Activated T-cell treated with anti-CD3 and anti-CD28 coated beads, Interleukin-2, amount 50 U/mL, for 72 hours (primary cell): ENCODE results near the gene PLA2G7. TPM values are rescaled to one million over a fixed set of nuclear protein-coding genes. Genes with fewer than 3 reads are reported as not detected.

Experiments
- ATAC-seq, 2 donors: fragments of 150-1000 bp; cut with Tn5 transposase; replicated peaks in 1 of 2; 2 replicates each; pipeline ENCODE4 v1.10.0; 2021; ENCODE audit warnings: moderate library complexity in 2 of 2, mild to moderate bottlenecking in 1 of 2
- DNase-seq, 2 donors: peaks; one replicate each; pipeline ENCODE4 v3.0.0; 2021 to 2022; ENCODE audit warnings: mixed read lengths in 1 of 2
- H3K27ac Mint-ChIP-seq: one replicate; pipeline ENCODE4 v1.8.0; 2022; ENCODE audit warnings: mild to moderate bottlenecking, moderate library complexity, mixed read lengths
- H3K27me3 Mint-ChIP-seq: one replicate; pipeline ENCODE4 v1.8.0; 2022; ENCODE audit warnings: low read depth, mixed read lengths
- H3K36me3 Mint-ChIP-seq, 2 donors: one replicate each; pipeline ENCODE4 v1.8.0; 2022; ENCODE audit warnings: mixed read lengths in 2 of 2, mild to moderate bottlenecking in 1 of 2; ENCODE audit not compliant: insufficient read depth in 2 of 2
- H3K4me1 Mint-ChIP-seq: one replicate; pipeline ENCODE4 v1.8.0; 2022; ENCODE audit warnings: low read depth, mixed read lengths
- H3K4me3 Mint-ChIP-seq, 2 donors: one replicate each; pipeline ENCODE4 v1.8.0; 2022; ENCODE audit warnings: mild to moderate bottlenecking in 2 of 2, mixed read lengths in 2 of 2, moderate library complexity in 2 of 2
- H3K9me3 Mint-ChIP-seq, 2 donors: one replicate each; pipeline ENCODE4 v1.8.0; 2022; ENCODE audit warnings: mixed read lengths in 2 of 2
- total RNA-seq, 2 donors: library from RNA; stranded (reverse); gene quantifications; one replicate each; pipeline ENCODE4 v1.2.3, GENCODE V29; 2022

Gene PLA2G7
- total RNA-seq, 2 donors from 2014 or later, result not detected

DNA sequence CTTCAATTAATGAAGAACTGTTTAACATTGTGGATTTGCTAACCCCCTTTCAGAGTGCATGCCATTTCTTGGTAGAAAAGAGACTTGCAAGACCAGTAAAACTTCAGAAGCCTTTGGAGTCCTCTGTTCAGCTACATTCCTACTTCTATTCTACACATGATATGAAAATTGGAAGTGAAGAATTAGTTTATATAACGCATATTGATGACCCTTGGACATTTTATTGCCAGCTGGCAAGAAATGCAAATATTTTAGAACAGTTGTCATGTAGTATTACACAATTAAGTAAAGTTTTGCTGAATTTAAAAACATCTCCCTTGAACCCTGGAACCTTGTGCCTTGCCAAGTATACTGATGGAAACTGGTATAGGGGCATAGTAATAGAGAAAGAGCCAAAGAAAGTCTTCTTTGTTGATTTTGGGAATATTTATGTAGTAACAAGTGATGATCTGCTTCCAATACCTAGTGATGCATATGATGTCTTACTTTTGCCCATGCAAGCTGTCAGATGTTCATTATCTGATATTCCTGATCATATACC is 44.2 kb downstream of the PLA2G7 start:
- H3K4me3 Mint-ChIP-seq, result no peak overlapping the region
- no peak for DNase-seq
- no peaks in the 10 kb centered on the region for H3K36me3 Mint-ChIP-seq
- peaks cover 26% of the 10 kb centered on the region for H3K27me3 Mint-ChIP-seq
- no peaks in the 10 kb centered on the region for H3K4me1 Mint-ChIP-seq
- ATAC-seq, result no peak
- H3K27ac Mint-ChIP-seq, result no peak overlapping the region
- no peaks in the 10 kb centered on the region for H3K9me3 Mint-ChIP-seq

DNA sequence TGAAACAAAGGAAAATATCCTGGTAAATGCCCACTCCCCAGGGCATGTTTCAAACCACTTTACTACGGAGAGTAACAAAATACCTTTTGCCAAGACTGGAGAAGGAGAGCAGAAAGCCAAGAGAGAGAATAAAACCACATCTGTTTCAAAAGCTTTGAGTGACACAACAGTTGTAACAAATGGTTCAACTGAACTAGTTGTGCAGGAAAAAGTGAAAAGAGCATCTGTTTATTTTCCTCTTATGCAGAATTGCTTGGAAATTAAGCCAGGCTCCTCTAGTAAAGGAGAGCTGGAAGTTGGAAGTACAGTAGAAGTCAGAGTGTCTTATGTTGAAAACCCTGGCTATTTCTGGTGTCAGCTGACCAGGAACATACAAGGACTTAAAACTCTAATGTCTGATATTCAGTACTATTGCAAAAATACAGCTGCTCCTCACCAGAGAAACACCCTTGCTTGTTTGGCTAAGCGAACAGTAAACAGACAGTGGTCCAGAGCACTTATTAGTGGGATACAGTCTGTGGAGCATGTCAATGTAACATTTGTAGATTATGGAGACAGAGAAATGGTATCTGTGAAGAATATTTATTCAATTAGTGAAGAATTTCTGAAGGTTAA is 44.9 kb downstream of the PLA2G7 start:
- no peak overlapping the region for H3K27ac Mint-ChIP-seq
- H3K9me3 Mint-ChIP-seq, result no peaks in the 10 kb centered on the region
- no peaks in the 10 kb centered on the region for H3K4me1 Mint-ChIP-seq
- ATAC-seq (no peak), DNase-seq (no peak)
- no peaks in the 10 kb centered on the region for H3K36me3 Mint-ChIP-seq
- peaks cover 26% of the 10 kb centered on the region for H3K27me3 Mint-ChIP-seq
- H3K4me3 Mint-ChIP-seq, result no peak overlapping the region

DNA sequence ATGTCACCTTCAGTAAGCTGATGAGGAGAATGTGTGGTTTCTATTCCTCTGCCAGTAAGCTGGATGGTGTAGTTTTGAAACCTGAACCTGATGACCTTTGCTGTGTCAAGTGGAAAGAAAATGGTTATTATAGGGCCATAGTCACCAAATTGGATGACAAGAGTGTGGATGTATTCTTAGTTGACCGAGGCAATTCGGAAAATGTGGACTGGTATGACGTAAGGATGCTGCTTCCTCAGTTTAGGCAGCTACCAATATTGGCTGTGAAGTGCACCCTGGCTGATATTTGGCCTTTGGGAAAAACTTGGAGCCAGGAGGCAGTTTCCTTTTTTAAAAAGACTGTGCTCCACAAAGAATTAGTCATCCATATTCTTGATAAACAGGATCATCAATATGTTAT is 45.5 kb downstream of the PLA2G7 start:
- no peaks in the 10 kb centered on the region for H3K9me3 Mint-ChIP-seq
- no peaks in the 10 kb centered on the region for H3K36me3 Mint-ChIP-seq
- peaks cover 26% of the 10 kb centered on the region for H3K27me3 Mint-ChIP-seq
- no peak for ATAC-seq
- no peak for DNase-seq
- H3K4me1 Mint-ChIP-seq, result no peaks in the 10 kb centered on the region
- no peak overlapping the region for H3K27ac Mint-ChIP-seq
- no peak overlapping the region for H3K4me3 Mint-ChIP-seq

DNA sequence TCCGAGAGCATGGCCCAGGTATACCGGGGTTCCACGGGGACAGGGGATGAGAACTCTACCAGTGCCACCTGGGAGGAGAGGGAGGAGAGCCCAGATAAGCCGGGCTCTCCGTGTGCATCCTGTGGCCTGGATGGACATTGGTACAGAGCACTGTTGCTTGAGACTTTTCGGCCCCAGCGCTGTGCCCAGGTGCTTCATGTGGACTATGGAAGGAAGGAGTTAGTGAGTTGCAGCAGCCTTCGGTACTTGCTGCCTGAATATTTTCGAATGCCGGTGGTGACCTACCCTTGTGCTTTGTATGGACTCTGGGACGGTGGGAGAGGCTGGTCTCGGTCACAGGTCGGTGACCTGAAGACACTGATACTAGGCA is 46.2 kb downstream of the PLA2G7 start:
- no peak overlapping the region for H3K27ac Mint-ChIP-seq
- no peaks in the 10 kb centered on the region for H3K9me3 Mint-ChIP-seq
- peaks cover 25% of the 10 kb centered on the region for H3K27me3 Mint-ChIP-seq
- H3K4me3 Mint-ChIP-seq, result no peak overlapping the region
- H3K36me3 Mint-ChIP-seq, result no peaks in the 10 kb centered on the region
- no peaks in the 10 kb centered on the region for H3K4me1 Mint-ChIP-seq
- DNase-seq (no peak), ATAC-seq (no peak)

DNA sequence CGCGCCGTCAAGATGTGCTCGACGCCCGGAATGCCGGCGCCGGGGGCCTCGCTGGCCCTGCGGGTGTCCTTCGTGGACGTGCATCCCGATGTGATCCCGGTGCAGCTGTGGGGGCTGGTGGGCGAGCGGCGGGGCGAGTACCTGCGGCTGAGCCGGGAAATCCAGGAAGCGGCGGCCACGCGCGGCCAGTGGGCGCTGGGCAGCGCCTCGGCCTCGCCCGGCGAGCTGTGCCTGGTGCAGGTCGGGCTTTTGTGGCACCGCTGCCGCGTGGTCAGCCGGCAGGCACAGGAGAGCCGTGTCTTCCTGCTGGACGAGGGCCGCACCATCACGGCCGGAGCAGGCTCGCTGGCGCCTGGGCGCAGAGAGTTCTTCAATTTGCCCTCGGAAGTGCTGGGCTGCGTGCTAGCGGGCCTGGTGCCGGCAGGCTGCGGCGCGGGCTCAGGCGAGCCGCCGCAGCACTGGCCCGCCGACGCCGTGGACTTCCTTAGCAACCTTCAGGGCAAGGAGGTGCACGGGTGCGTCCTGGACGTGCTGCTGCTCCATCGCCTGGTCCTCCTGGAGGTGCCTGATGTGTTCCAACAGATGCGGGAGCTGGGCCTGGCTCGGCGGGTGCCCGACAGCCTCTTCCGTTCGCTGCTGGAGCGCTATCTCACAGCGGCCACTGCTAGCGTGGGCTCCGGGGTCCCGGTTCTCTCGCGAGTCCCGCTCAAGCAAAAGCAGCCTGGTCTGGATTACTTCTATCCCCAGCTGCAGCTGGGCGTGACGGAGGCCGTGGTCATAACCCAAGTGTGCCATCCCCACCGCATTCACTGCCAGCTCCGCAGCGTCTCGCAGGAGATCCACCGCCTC is 46.8 kb downstream of the PLA2G7 start:
- H3K4me1 Mint-ChIP-seq, result no peaks in the 10 kb centered on the region
- H3K27ac Mint-ChIP-seq, result no peak overlapping the region
- no peak for ATAC-seq
- H3K36me3 Mint-ChIP-seq, result no peaks in the 10 kb centered on the region
- H3K27me3 Mint-ChIP-seq, result peaks cover 20% of the 10 kb centered on the region
- no peak for DNase-seq
- H3K4me3 Mint-ChIP-seq, result no peak overlapping the region
- no peaks in the 10 kb centered on the region for H3K9me3 Mint-ChIP-seq

DNA sequence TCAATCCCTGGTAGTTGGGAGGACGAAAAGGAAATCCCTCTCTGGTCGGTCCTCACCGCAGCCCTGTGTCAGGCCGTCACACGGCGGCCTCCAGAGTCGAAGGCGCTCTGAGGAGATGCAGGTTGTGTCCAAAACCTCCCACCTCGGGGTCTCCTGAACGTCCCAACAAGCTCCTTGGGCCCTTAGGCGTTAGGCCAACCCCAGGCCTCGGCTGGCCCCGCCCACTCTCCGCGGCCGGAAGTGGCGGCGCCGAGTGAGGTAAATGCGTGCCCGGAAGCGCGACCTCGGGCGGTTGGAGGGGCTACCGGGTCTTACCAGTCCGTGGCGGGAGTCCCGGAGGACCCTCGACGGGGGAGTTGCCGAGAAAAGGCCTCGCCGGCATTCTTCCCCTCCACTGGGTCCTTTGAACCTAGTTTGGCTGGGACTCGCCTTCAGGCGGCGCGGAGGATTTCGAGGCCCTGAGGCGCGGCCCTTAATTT is 47.5 kb downstream of the PLA2G7 start, which contains the start of gene TDRD6:
TDRD6 (plus strand) TSS at position 267 of the 479 bp plus-strand sequence. CDS start 244 bp downstream, outside the sequence.
- Mint-ChIP-seq H3K27ac (no peak within 1 kb of the TSS), H3K4me3 (no peak within 1 kb of the TSS), H3K4me1 (no peaks in the 10 kb centered on the region), H3K36me3 (no peaks in the 10 kb centered on the region), H3K9me3 (no peaks in the 10 kb centered on the region), H3K27me3 (peaks cover 20% of the 10 kb centered on the region)
- ATAC-seq (no peak), DNase-seq (no peak)

DNA sequence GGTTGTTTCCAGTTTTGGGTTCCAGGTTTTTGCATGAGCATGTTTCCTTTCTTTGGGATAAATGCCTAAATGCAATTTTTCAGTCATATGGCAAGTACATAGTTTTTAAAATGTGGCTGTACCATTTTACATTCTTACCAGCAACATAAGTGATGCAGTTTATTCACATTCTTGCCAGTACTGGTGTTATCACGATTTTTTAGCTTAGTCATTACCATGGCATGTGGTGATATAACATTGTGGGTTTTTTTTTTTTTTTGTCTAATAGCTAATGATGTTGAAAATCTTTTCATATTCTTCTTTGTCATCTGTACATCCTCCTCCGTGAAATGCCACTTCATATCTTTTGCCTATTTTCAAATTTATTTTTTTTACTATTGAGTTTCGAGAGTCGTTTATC is 50.4 kb downstream of the PLA2G7 start:
- ATAC-seq (no peak), DNase-seq (no peak)
- Mint-ChIP-seq H3K4me3 (no peak overlapping the region), H3K27ac (no peak overlapping the region), H3K9me3 (no peaks in the 10 kb centered on the region), H3K36me3 (no peaks in the 10 kb centered on the region), H3K4me1 (no peaks in the 10 kb centered on the region), H3K27me3 (peaks cover 23% of the 10 kb centered on the region)

DNA sequence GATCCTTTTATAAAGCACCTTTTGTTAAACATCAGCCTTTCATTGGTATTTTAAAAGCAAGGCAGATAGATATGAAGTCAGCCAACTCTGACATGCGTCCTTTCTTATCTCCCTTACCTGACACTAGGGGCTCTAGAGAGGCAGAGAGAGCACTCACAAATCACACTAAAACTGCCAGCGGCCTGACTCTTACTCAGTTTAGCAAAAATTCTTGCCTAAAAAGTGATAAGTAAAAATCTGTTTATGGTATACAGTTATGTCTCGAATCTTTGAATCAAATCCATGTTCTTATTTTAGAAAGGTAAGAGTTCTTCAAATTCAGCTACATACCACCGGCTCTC is 57.9 kb downstream of the PLA2G7 start:
- no peak overlapping the region for H3K4me3 Mint-ChIP-seq
- no peak for ATAC-seq
- peaks cover 17% of the 10 kb centered on the region for H3K27me3 Mint-ChIP-seq
- no peaks in the 10 kb centered on the region for H3K9me3 Mint-ChIP-seq
- no peaks in the 10 kb centered on the region for H3K36me3 Mint-ChIP-seq
- H3K4me1 Mint-ChIP-seq, result no peaks in the 10 kb centered on the region
- no peak overlapping the region for H3K27ac Mint-ChIP-seq
- no peak for DNase-seq

DNA sequence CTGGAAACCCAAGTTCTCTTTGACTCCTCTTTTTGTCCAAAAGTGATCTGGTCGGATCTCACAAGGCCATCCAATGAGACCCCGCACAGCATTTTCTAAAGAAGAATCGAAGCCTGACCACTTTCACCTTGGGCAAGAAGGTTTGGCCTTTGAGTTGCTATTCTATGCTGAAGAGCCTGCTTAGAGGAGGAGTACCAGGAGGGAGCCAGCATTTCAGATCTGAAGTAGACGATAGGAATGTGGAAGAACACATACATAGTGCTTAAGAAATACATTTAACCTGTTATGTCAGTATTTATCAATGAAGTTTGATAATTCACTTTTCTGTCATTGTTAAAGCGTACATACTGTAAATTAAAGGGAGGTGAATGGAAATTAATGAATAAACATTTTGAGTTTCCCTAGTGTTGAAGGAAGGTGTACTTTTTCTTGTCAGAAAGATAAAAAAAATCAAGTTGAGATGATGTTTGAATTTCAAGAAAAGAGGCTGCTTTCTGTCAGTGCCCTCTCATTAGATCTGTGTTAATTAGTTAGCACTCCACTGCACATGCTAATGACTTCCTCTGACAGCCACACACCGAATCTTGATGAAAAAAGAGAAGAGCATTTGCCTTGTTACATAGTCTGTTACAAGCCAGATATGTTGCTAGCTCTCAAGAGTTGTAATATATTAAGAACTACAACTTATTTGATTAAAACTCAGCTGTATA is 58.4 kb downstream of the PLA2G7 start:
- H3K27ac Mint-ChIP-seq, result no peak overlapping the region
- H3K27me3 Mint-ChIP-seq, result peaks cover 14% of the 10 kb centered on the region
- H3K36me3 Mint-ChIP-seq, result no peaks in the 10 kb centered on the region
- ATAC-seq (no peak), DNase-seq (no peak)
- H3K4me3 Mint-ChIP-seq, result no peak overlapping the region
- H3K4me1 Mint-ChIP-seq, result no peaks in the 10 kb centered on the region
- no peaks in the 10 kb centered on the region for H3K9me3 Mint-ChIP-seq

DNA sequence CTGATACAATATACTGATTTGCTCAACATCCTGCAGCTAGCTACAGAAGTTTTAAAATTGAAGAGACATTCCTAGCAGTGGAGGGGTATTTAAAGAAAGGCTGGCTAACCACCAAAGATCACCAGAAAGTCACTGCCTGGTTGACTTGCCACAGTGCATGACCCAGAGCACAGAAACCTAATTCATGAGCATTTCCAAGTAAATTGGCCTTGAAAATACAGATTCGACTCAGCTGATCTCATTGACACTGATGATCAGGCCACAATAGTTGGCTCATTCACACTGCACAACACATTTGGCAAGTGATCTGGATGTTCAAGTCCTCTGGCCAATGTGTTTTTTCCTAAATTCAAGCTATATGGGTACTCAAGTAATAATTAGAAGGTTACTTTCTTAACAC is 60.8 kb downstream of the PLA2G7 start:
- Mint-ChIP-seq H3K27ac (no peak overlapping the region), H3K36me3 (no peaks in the 10 kb centered on the region), H3K27me3 (no peaks in the 10 kb centered on the region), H3K9me3 (no peaks in the 10 kb centered on the region), H3K4me3 (no peak overlapping the region), H3K4me1 (no peaks in the 10 kb centered on the region)
- ATAC-seq, result no peak
- DNase-seq, result no peak

DNA sequence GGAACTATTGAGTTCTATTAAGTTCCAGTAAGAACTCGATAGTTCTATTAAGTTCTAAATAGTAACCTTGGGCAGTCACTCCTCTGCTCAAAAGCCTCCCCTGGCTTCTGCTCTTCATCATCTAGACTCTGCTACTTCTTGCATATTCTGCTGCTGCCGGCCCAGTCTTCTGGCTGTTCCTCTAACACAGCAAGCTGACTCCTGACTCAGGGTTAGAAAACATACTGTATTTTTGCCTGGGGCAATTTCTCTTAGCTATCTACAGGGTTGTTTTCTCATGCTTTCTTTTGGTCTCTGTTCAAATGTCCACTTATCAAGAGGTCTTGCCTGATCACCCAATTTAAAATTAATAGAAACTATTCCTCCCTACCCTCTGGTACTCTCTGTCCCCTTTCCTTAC is 67.8 kb downstream of the PLA2G7 start:
- ATAC-seq (no peak), DNase-seq (no peak)
- Mint-ChIP-seq H3K4me3 (no peak overlapping the region), H3K27ac (no peak overlapping the region), H3K27me3 (peaks cover 6% of the 10 kb centered on the region), H3K4me1 (no peaks in the 10 kb centered on the region), H3K9me3 (no peaks in the 10 kb centered on the region), H3K36me3 (no peaks in the 10 kb centered on the region)

DNA sequence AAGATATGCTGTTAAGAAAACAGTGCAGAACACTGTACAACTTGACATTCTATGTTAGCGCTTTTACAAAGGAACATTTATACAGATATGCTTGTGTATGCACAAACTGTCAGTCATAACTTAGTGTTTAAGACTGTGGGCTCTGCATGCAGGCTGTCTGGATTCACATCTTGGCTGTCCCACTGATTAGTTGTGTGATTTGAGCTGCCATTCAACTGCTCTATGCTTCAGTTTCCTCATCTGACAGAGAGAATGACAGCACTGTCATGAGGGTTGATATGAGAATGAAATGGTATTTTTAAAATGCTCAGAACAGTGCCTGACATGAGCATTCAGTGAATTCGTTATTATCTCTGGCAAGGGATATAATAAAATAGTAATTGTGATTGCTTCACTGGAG is 73.7 kb downstream of the PLA2G7 start:
- DNase-seq (no peak), ATAC-seq (no peak)
- H3K36me3 Mint-ChIP-seq, result no peaks in the 10 kb centered on the region
- H3K4me1 Mint-ChIP-seq, result no peaks in the 10 kb centered on the region
- H3K27me3 Mint-ChIP-seq, result no peaks in the 10 kb centered on the region
- H3K4me3 Mint-ChIP-seq, result no peak overlapping the region
- no peaks in the 10 kb centered on the region for H3K9me3 Mint-ChIP-seq
- H3K27ac Mint-ChIP-seq, result no peak overlapping the region

DNA sequence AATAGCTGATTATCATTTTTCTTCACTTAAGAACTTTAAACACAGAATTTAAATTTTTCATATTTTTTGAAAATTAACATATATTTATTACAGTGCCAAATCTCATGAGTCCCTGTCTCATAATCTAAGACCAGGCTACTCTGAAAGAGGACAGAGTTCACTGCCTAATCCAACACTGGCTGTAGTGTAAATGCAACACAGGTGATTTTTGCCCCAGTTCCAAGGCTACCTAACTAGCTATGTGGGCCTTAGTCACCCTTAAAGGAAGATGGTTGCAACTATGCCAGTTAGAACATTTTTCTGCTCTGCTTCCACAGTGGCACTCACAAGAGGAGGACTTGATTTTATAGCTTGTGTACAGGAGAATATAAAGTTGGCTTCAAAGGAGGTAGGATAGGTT is 77.5 kb downstream of the PLA2G7 start:
- DNase-seq (no peak), ATAC-seq (no peak)
- H3K4me3 Mint-ChIP-seq, result no peak overlapping the region
- H3K27me3 Mint-ChIP-seq, result peaks cover 16% of the 10 kb centered on the region
- no peaks in the 10 kb centered on the region for H3K9me3 Mint-ChIP-seq
- peaks cover 8% of the 10 kb centered on the region for H3K4me1 Mint-ChIP-seq
- no peak overlapping the region for H3K27ac Mint-ChIP-seq
- H3K36me3 Mint-ChIP-seq, result no peaks in the 10 kb centered on the region
